ENCODE data around the gene CCDC158.
"Not testable (repeated sequence)": the region's sequence is repeated elsewhere in the genome, so short reads cannot be mapped to it uniquely, and the experiment has no call there.

DNA sequence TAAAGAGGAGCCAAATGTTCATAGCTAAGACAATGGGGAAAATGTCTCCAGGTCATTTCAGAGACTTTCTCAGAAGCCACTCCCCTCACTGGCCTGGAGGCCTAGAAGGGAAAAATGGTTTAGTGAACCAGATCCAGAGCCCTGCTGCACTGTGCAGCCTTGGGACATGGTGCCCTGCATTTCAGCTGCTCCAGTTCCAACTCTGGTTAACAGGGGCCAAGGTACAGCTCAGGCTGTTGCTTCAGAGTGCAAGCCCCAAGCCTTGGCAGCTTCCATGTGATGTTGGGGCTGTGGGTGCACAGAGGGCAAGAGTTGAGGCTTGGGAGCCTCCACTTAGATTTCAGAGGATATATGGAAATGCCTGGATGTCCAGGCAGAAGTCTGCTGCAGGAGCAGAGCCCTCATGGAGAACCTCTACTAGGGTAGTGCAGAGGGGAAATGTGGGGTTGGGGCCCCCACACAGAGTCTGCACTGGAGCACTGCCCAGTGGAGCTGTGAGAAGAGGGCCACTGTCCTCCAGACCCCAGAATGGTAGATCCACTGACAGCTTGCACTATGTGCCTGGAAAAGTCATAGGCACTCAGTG is 61.0 kb downstream of the CCDC158 start:
- TF ChIP-seq, protein P1, sequence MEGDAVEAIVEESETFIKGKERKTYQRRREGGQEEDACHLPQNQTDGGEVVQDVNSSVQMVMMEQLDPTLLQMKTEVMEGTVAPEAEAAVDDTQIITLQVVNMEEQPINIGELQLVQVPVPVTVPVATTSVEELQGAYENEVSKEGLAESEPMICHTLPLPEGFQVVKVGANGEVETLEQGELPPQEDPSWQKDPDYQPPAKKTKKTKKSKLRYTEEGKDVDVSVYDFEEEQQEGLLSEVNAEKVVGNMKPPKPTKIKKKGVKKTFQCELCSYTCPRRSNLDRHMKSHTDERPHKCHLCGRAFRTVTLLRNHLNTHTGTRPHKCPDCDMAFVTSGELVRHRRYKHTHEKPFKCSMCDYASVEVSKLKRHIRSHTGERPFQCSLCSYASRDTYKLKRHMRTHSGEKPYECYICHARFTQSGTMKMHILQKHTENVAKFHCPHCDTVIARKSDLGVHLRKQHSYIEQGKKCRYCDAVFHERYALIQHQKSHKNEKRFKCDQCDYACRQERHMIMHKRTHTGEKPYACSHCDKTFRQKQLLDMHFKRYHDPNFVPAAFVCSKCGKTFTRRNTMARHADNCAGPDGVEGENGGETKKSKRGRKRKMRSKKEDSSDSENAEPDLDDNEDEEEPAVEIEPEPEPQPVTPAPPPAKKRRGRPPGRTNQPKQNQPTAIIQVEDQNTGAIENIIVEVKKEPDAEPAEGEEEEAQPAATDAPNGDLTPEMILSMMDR (IDR thresholded peaks at IDR 0.05): not testable (repeated sequence)
- not testable (repeated sequence) for TF ChIP-seq POLR2A (IDR thresholded peaks at IDR 0.05)

Data from heart left ventricle (tissue), 13 donors.